CD4-positive, alpha-beta memory T cell (primary cell): ENCODE results near the gene PCDHAC2. TPM values are rescaled to one million over a fixed set of nuclear protein-coding genes. Genes with fewer than 3 reads are reported as not detected.
A peak's percentile ranks its signal among the peaks of the same experiment; 100 is the strongest.

Experiments used
- CTCF ChIA-PET: fragments of 350-600 bp; sonication (Branson Sonifier 250); formaldehyde crosslinking; loops from one replicate; lab custom pipeline; 2021; ENCODE audit warnings: inconsistent platforms; ENCODE audit not compliant: partially characterized antibody; lab: Charles Lee
- POLR2A ChIA-PET: fragments of 350-600 bp; sonication (Branson Sonifier 250); formaldehyde crosslinking; loops from one replicate; lab custom pipeline; 2021; ENCODE audit not compliant: partially characterized antibody; lab: Charles Lee
- DNase-seq, 5 donors: peaks; one replicate each; pipeline versions ENCODE4 v3.0.0 to v3.0.0-alpha.2; 2020 to 2022; ENCODE audit warnings: mixed read lengths in 1 of 5
- H3K27ac ChIP-seq: one replicate; pipeline ENCODE4 v1.7.0; 2013; ENCODE audit warnings: low read depth, low read length
- H3K27me3 ChIP-seq: 2 replicates; pipeline ENCODE4 v1.7.0; 2013; ENCODE audit warnings: mild to moderate bottlenecking, low read length, moderate library complexity; ENCODE audit not compliant: insufficient read depth
- H3K36me3 ChIP-seq: 2 replicates; pipeline ENCODE4 v1.7.0; 2013; ENCODE audit warnings: mild to moderate bottlenecking, low read length, moderate library complexity; ENCODE audit not compliant: insufficient read depth
- H3K4me1 ChIP-seq: 2 replicates; pipeline ENCODE4 v1.7.0; 2013; ENCODE audit warnings: mild to moderate bottlenecking, low read length, moderate library complexity; ENCODE audit not compliant: insufficient read depth
- H3K4me3 ChIP-seq, 2 donors: one replicate each; pipeline ENCODE4 v1.7.0; 2013; ENCODE audit warnings: low read length in 2 of 2, mild to moderate bottlenecking in 1 of 2
- H3K9me3 ChIP-seq, 2 donors: one replicate each; pipeline ENCODE4 v1.7.0; 2013; ENCODE audit warnings: low read length in 2 of 2, control low read depth in 1 of 2; ENCODE audit not compliant: control insufficient read depth in 1 of 2
- H3K27ac Mint-ChIP-seq, 7 donors: one replicate each; pipeline ENCODE4 v1.8.0; 2020 to 2021; ENCODE audit warnings: mixed read lengths in 7 of 7, mild to moderate bottlenecking in 6 of 7, inconsistent platforms in 3 of 7, moderate library complexity in 3 of 7
- H3K27me3 Mint-ChIP-seq, 2 donors: one replicate each; pipeline ENCODE4 v1.8.0; 2020 to 2021; ENCODE audit warnings: mixed read lengths in 2 of 2
- H3K36me3 Mint-ChIP-seq, 2 donors: one replicate each; pipeline ENCODE4 v1.8.0; 2020 to 2021; ENCODE audit warnings: mixed read lengths in 2 of 2, inconsistent platforms in 1 of 2, mild to moderate bottlenecking in 1 of 2
- H3K4me1 Mint-ChIP-seq, 4 donors: one replicate each; pipeline ENCODE4 v1.8.0; 2020 to 2021; ENCODE audit warnings: mixed read lengths in 4 of 4, mild to moderate bottlenecking in 1 of 4
- H3K4me3 Mint-ChIP-seq, 8 donors: one replicate each; pipeline ENCODE4 v1.8.0; 2020 to 2021; ENCODE audit warnings: mixed read lengths in 8 of 8, mild to moderate bottlenecking in 7 of 8, moderate library complexity in 6 of 8, inconsistent platforms in 3 of 8
- H3K9me3 Mint-ChIP-seq, 8 donors: one replicate each; pipeline ENCODE4 v1.8.0; 2020 to 2021; ENCODE audit warnings: mixed read lengths in 8 of 8, mild to moderate bottlenecking in 5 of 8, inconsistent platforms in 3 of 8, moderate library complexity in 1 of 8
- intact Hi-C: fragments of 100-400 bp; cut with micrococcal nuclease; formaldehyde crosslinking; loops from one replicate; pipeline ENCODE4 v1.15.1; 2023
- polyA plus RNA-seq, 2 donors: library from polyadenylated mRNA; unstranded; fragments of 300-500 nt; fragmentation: Illumina TruSeq; gene quantifications; one replicate each; pipeline ENCODE4 v1.2.3, GENCODE V29; 2021
- total RNA-seq, 2 experiments: library from RNA; stranded (reverse); gene quantifications; one replicate each; pipeline ENCODE4 v1.2.3, GENCODE V29; 2021

Gene PCDHAC2
- total and polyA plus RNA-seq, 4 experiments from 2014 or later, result not detected

DNA sequence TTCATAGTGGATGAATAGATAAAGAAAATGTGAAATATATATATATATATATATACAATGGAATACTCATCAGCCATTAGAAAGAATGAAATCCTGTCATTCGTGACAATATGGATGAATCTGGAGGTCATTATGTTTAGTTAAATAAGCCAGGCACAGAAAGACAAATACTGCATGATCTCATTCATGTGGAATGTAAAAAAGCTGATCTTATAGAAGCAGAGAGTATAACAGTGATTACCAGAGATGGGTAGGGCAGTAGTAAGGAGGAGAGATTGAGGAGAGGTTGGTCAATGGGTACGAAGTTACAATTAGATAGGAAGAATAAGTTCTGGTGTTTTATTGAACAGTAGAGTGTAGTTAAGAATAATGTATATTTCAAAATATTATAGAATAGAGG is 19.7 kb upstream of the PCDHAC2 start:
- no peak overlapping the region for H3K4me3 ChIP-seq
- Mint-ChIP-seq H3K27me3 (no peaks in the 10 kb centered on the region), H3K27ac (no peak overlapping the region), H3K36me3 (no peaks in the 10 kb centered on the region), H3K4me3 (no peak overlapping the region), H3K9me3 (peaks cover 2 to 31% (median 14%) of the 10 kb centered on the region in 8 donors), H3K4me1 (no peaks in the 10 kb centered on the region)
- no peaks in the 10 kb centered on the region for H3K36me3 ChIP-seq
- POLR2A ChIA-PET, result no interaction called here
- CTCF ChIA-PET, result no interaction called here
- no peaks in the 10 kb centered on the region for H3K4me1 ChIP-seq
- intact Hi-C loops, result no loop called here
- no peak for DNase-seq
- no peak overlapping the region for H3K27ac ChIP-seq
- H3K27me3 ChIP-seq, result no peaks in the 10 kb centered on the region
- no peaks in the 10 kb centered on the region for H3K9me3 ChIP-seq

DNA sequence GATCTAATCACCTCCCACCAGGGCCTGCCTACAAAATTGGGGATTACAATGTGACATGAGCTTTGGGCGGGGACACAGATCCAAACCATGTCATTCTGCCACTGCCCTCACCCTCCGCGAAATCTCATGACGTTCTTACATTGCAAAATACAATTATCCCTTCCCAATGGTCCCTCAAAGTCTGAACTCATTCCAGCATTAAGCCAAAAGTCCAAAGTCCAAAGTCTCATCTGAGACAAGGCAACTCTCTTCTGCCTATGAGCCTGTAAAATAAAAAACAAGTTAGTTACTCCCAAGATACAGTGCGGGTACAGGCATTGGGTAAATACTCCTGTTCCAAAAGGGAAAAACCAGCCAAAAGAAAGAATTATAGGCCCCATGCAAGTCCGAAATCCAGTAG is 14.6 kb upstream of the PCDHAC2 start:
- peaks cover 0 to 7% of the 10 kb centered on the region in 2 donors for H3K27me3 Mint-ChIP-seq
- Histone ChIP-seq H3K4me3 (no peak overlapping the region), H3K36me3 (no peaks in the 10 kb centered on the region), H3K9me3 (no peaks in the 10 kb centered on the region), H3K27ac (no peak overlapping the region), H3K4me1 (no peaks in the 10 kb centered on the region), H3K27me3 (no peaks in the 10 kb centered on the region)
- intact Hi-C loops, result no loop called here
- peaks cover 0 to 9% (median 4%) of the 10 kb centered on the region in 8 donors for H3K9me3 Mint-ChIP-seq
- no peak for DNase-seq
- H3K36me3 Mint-ChIP-seq, result no peaks in the 10 kb centered on the region
- no peak overlapping the region for H3K27ac Mint-ChIP-seq
- CTCF ChIA-PET, result no interaction called here
- POLR2A ChIA-PET, result no interaction called here
- no peaks in the 10 kb centered on the region for H3K4me1 Mint-ChIP-seq
- no peak overlapping the region for H3K4me3 Mint-ChIP-seq

DNA sequence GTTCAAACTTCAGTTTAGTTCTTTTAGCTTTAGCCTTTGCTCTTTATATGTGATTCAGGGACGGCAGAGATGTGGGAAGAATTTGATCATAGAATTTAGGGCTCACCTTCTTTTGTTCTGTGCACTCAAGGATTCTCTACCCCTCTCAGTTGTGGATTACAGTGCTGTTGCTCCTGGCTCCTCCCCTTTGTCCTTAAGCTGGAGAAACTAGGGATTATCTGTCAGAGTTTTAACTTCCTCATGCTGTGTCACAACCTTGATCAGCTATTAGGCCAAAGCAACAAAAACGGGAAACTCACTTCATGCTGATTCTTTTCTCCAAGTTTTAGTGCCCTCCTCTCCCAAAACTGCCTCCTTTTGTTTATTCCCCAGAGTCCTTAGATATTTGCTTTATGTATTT is 13.0 kb upstream of the PCDHAC2 start:
- no peaks in the 10 kb centered on the region for H3K36me3 ChIP-seq
- POLR2A ChIA-PET, result no interaction called here
- peaks cover 0 to 9% (median 4%) of the 10 kb centered on the region in 8 donors for H3K9me3 Mint-ChIP-seq
- H3K27ac Mint-ChIP-seq, result no peak overlapping the region
- CTCF ChIA-PET, result no interaction called here
- intact Hi-C loops, result no loop called here
- no peak overlapping the region for H3K27ac ChIP-seq
- H3K4me1 ChIP-seq, result no peaks in the 10 kb centered on the region
- no peaks in the 10 kb centered on the region for H3K4me1 Mint-ChIP-seq
- no peaks in the 10 kb centered on the region for H3K36me3 Mint-ChIP-seq
- H3K4me3 ChIP-seq, result no peak overlapping the region
- H3K27me3 Mint-ChIP-seq, result peaks cover 0 to 7% of the 10 kb centered on the region in 2 donors
- H3K4me3 Mint-ChIP-seq, result no peak overlapping the region
- no peaks in the 10 kb centered on the region for H3K9me3 ChIP-seq
- no peaks in the 10 kb centered on the region for H3K27me3 ChIP-seq
- DNase-seq, result no peak

DNA sequence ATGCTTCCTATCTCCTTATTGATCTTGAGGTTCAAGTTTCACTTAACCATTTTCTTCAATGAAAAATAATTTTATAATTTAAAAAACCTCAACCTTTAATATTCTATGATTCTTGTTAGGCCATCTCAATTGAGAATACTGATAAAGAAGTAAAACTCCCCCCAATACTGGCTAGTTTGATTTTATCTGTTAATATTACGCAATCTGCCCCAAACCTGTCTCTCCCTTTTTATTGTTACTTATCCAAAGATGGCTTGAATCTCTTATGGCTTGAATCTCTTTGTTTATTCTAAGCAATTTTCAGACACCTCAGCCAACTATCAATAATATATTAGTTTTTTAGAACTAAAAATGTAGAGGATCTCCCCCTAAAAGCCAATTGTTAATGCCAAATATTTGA is 4.1 kb upstream of the PCDHAC2 start:
- no peaks in the 10 kb centered on the region for H3K9me3 ChIP-seq
- intact Hi-C loops, result no loop called here
- Mint-ChIP-seq H3K27ac (no peak overlapping the region), H3K36me3 (no peaks in the 10 kb centered on the region), H3K4me1 (peaks cover 0 to 6% (median under 1%) of the 10 kb centered on the region in 4 donors), H3K4me3 (no peak overlapping the region), H3K27me3 (peaks cover 16 to 22% of the 10 kb centered on the region in 2 donors), H3K9me3 (peaks cover 0 to 3% (median 0%) of the 10 kb centered on the region in 8 donors)
- H3K27me3 ChIP-seq, result no peaks in the 10 kb centered on the region
- CTCF ChIA-PET, result no interaction called here
- no peak overlapping the region for H3K4me3 ChIP-seq
- H3K36me3 ChIP-seq, result no peaks in the 10 kb centered on the region
- POLR2A ChIA-PET, result no interaction called here
- DNase-seq, result no peak
- H3K27ac ChIP-seq, result no peak overlapping the region
- H3K4me1 ChIP-seq, result no peaks in the 10 kb centered on the region

DNA sequence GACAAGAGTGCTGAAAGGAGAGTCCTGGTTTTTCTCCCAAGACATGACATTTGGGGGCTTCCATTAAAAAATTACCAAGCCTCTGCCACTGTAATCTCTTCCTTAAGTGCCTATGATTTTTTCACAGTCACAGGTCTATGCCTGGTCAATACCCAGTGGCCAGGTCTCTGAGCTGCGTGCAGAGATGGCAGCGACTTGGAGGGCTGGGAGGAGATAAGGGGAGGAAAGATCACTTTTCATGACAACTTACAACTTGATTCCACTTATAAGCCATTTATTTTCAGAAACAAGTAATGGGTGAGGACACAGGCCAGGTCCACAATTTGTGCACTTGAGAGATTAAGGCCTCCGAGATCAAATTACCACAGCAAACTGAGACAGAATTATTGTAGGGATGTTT is 1.9 kb upstream of the PCDHAC2 start:
- CTCF ChIA-PET, result no interaction called here
- H3K27ac Mint-ChIP-seq, result no peak overlapping the region
- intact Hi-C loops, result no loop called here
- Histone ChIP-seq H3K36me3 (no peaks in the 10 kb centered on the region), H3K4me3 (no peak overlapping the region), H3K9me3 (no peaks in the 10 kb centered on the region), H3K4me1 (no peaks in the 10 kb centered on the region), H3K27me3 (no peaks in the 10 kb centered on the region), H3K27ac (no peak overlapping the region)
- H3K27me3 Mint-ChIP-seq, result peaks cover 22 to 25% of the 10 kb centered on the region in 2 donors
- H3K4me3 Mint-ChIP-seq, result no peak overlapping the region
- no peaks in the 10 kb centered on the region for H3K36me3 Mint-ChIP-seq
- no peak for DNase-seq
- POLR2A ChIA-PET, result no interaction called here
- peaks cover 0 to 3% (median 0%) of the 10 kb centered on the region in 8 donors for H3K9me3 Mint-ChIP-seq
- H3K4me1 Mint-ChIP-seq, result peaks cover 0 to 6% (median under 1%) of the 10 kb centered on the region in 4 donors

DNA sequence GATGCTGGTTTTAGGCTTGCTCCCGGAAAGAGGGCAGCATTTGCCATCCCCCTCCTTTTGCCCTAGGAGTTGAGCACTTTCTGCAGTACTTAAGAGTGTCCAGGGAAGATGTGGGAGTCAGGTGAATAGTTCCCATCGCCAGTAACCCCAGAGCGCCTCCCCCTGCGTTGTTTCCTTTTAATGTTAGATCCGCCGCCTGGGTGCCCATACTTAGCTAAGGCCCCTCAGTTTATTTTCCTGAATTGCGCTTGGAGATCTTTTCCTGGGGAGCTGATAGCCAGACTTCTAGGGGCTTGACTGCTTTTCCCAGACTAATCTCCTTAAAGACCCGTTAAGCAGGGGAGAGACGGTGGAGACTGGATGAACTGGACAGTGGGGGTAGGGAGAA is 377 bp upstream of the PCDHAC2 start:
- peaks cover 0 to 6% (median under 1%) of the 10 kb centered on the region in 4 donors for H3K4me1 Mint-ChIP-seq
- H3K4me1 ChIP-seq, result no peaks in the 10 kb centered on the region
- peak overlapping the region in 1 of 8 donors; percentile 43 for H3K4me3 Mint-ChIP-seq
- no peaks in the 10 kb centered on the region for H3K36me3 Mint-ChIP-seq
- H3K9me3 ChIP-seq, result no peaks in the 10 kb centered on the region
- peaks cover 0 to 3% (median 0%) of the 10 kb centered on the region in 8 donors for H3K9me3 Mint-ChIP-seq
- H3K27me3 ChIP-seq, result no peaks in the 10 kb centered on the region
- no peak for DNase-seq
- ChIA-PET POLR2A (no interaction called here), CTCF (no interaction called here)
- no peak overlapping the region for H3K4me3 ChIP-seq
- H3K27ac Mint-ChIP-seq, result no peak overlapping the region
- intact Hi-C loops, result no loop called here
- peaks cover 22 to 25% of the 10 kb centered on the region in 2 donors for H3K27me3 Mint-ChIP-seq
- no peaks in the 10 kb centered on the region for H3K36me3 ChIP-seq
- H3K27ac ChIP-seq, result no peak overlapping the region

DNA sequence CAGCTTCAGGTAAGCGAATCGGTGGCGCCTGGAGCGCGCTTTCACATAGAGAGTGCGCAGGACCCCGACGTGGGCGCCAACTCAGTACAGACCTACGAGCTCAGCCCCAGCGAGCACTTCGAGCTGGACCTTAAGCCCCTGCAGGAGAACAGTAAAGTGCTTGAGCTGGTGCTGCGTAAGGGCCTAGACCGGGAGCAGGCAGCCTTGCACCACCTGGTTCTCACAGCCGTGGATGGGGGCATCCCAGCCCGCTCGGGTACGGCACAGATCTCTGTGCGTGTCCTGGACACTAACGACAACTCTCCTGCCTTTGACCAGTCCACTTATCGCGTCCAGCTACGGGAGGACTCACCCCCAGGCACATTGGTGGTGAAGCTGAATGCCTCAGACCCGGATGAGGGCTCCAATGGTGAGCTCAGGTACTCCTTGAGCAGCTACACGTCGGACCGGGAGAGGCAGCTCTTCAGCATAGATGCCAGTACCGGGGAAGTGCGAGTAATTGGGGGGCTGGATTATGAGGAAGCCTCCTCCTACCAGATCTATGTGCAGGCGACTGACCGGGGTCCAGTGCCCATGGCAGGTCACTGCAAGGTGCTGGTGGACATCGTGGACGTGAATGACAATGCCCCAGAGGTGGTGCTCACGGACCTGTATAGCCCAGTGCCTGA is 1.1 kb downstream of the PCDHAC2 start:
- Mint-ChIP-seq H3K4me3 (no peak overlapping the region), H3K36me3 (no peaks in the 10 kb centered on the region), H3K27me3 (peaks cover 17 to 25% of the 10 kb centered on the region in 2 donors), H3K4me1 (peaks cover 0 to 6% (median under 1%) of the 10 kb centered on the region in 4 donors), H3K9me3 (peaks cover 0 to 3% (median 0%) of the 10 kb centered on the region in 8 donors), H3K27ac (no peak overlapping the region)
- intact Hi-C loops, result no loop called here
- no peak overlapping the region for H3K4me3 ChIP-seq
- ChIA-PET POLR2A (no interaction called here), CTCF (no interaction called here)
- DNase-seq, result no peak
- no peaks in the 10 kb centered on the region for H3K9me3 ChIP-seq
- no peaks in the 10 kb centered on the region for H3K4me1 ChIP-seq
- H3K36me3 ChIP-seq, result no peaks in the 10 kb centered on the region
- H3K27me3 ChIP-seq, result no peaks in the 10 kb centered on the region
- H3K27ac ChIP-seq, result no peak overlapping the region
